Testis (tissue), 2 donors: Measurements from ENCODE around the gene GOLGA8A.

Experiments used
- CTCF ChIP-seq, 3 experiments: fragments of 450-650 bp in 2 of 3; fragments of 200-600 bp in 1 of 3; sonication (generic) in 1 of 3; IDR thresholded peaks; one replicate each; pipeline ENCODE4 v1.5.1; 2016 to 2019; ENCODE audit warnings: antibody characterized with exemption in 3 of 3, mild to moderate bottlenecking in 2 of 3, moderate library complexity in 1 of 3
- POLR2A ChIP-seq: fragments of 450-650 bp; IDR thresholded peaks from one replicate; pipeline ENCODE4 v1.6.1; 2017; ENCODE audit warnings: antibody characterized with exemption, mild to moderate bottlenecking, moderate library complexity

DNA sequence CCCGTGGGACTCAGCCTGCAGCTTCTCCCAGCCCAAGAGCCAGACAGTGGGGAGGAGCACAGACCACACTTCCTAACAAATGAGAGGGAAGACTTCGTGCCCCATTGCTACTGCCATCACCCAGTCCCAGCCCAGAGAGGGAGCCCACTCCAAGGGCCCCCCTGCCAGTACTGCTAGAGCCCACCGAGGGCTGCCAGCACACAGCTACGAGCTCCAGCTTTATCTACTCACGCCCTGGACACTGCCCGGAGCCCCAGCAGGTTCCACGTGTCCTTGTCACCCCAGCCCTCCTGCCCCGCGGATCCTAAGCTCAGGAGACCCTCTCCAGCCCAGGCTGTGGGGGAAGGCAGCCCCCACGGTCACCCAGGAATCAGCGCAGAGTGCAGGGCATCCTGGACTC, 1.9 kb downstream of the GOLGA8A start:
- TF ChIP-seq CTCF (IDR thresholded peaks at IDR 0.05) (no peak), POLR2A (no peak)
